NCI-H2196 treated with DMSO at 0.1 percent for 48 hours (cell line): ENCODE results near the gene ZMAT3.

ENCODE experiments used
- DNase-seq: peaks from one replicate; lab custom pipeline; 2025; ENCODE audit not compliant: unreplicated experiment; lab: John Stamatoyannopoulos, UW

The ZMAT3 gene

DNA sequence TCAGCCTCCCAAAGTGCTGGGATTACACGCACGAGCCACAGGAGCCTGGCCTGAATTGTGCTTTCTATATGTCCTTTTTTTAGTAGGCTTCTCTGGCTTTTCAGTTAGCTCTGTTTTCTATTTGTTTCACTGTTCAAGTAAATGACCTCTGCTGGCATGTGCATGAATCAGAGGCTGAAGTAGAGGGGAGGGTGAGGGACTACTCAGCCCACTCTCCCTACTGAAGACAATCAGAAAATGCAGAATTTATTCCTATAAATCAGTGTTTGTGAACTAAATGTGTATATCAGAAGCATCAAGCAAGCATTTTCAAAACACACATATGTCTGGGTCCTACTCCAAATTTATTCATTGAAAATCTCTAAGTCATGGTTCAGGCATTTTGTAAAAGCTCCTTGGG is 45.0 kb downstream of the ZMAT3 start:
- DNase-seq = no peak

DNA sequence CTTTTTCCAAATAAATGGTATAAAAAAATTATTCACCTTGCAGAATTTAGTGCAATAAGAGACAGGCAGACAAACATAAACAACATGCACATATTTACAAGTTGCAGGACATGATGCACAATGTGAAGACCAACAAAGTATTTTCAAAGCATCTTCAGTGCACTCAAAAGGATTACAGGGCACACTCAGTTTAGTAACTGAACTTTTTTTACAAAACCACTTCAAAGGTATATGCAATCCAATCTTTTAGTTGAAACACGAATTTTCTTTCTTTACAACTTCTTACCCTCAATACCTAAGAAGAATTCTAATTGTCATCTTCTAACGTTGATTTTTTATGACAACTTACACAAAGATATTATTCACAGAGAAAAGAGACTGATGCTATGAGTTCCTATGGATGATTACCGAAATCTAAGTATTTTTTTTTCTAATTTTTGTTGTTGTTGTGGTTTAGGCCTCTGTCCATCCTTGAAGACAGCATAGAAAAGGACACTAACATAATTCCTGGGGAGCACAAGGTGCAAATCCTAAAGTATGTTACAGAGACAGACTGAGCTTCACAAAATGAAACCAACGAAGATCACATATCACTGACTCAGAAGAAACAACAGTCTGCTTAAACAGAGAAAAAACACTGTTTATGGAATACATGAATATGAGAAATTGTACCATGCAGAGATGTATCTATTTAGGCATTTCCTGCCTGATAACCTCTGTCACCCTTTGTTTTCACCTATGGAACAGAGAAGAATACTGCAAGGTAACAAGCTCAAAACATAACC is 50.3 kb downstream of the ZMAT3 start:
- no peak for DNase-seq

- DNase-seq = no peak
Measured at GRCh38 chr3:179020112-179020511, 51.5 kb downstream of the ZMAT3 start.

DNA sequence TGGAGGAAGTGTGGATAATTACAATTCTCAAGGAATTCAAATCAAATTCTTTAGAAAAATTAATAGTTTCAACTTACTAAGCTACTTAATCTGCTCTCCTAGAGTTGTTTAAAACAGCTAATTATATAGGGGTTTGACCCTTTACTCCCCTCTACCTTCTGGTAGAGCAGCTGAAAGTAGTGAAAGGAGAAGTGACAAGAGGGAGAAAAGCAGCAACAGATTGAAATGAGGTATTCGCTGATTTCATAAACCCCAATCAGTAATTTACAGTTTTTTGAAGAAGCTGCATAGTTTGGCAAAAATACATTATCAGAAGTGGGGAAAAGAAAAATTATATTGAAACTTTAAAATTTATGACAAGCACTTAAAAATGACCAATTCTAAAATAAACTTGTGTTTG is 52.8 kb downstream of the ZMAT3 start:
- DNase-seq = no peak

GRCh38 chr3:179016979-179017670 is 54.5 kb downstream of the ZMAT3 start:
- no peak for DNase-seq

GRCh38 chr3:179015551-179016020 is 56.0 kb downstream of the ZMAT3 start:
- peak; percentile 72 for DNase-seq

GRCh38 chr3:179005706-179006105 is 65.9 kb downstream of the ZMAT3 start:
- no peak for DNase-seq

- DNase-seq = no peak
Measured at GRCh38 chr3:179005213-179005612, 66.4 kb downstream of the ZMAT3 start.

- no peak for DNase-seq
Measured at GRCh38 chr3:179000659-179001058, 71.0 kb downstream of the ZMAT3 start.

- no peak for DNase-seq
Measured at GRCh38 chr3:179000144-179000543, 71.5 kb downstream of the ZMAT3 start.

GRCh38 chr3:178996399-178996798 is 75.2 kb downstream of the ZMAT3 start:
- no peak for DNase-seq

GRCh38 chr3:178990293-178990692 is 81.3 kb downstream of the ZMAT3 start:
- DNase-seq = no peak

- no peak for DNase-seq
Measured at GRCh38 chr3:178989821-178990220, 81.8 kb downstream of the ZMAT3 start.

GRCh38 chr3:178987745-178988144 is 83.9 kb downstream of the ZMAT3 start:
- no peak for DNase-seq

GRCh38 chr3:178986456-178986855 is 85.2 kb downstream of the ZMAT3 start:
- DNase-seq = no peak

GRCh38 chr3:178982137-178982536 is 89.5 kb downstream of the ZMAT3 start:
- no peak for DNase-seq

DNA sequence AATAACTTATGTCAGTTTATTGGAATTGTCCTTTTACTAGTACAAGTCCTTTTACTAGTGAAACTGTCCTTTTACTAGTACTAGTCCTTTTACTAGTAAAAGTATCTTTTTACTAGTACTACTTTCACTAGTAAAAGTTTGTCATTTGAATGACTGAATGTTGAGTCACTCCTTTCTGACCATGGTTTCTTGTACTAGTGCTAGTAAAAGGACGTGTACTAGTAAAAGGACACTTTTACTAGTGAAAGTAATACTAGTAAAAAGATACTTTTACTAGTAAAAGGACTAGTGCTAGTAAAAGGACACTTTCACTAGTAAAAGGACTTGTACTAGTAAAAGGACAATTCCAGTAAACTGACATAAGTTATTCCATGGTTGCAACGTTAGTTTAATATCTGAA is 96.3 kb downstream of the ZMAT3 start:
- no peak for DNase-seq

DNA sequence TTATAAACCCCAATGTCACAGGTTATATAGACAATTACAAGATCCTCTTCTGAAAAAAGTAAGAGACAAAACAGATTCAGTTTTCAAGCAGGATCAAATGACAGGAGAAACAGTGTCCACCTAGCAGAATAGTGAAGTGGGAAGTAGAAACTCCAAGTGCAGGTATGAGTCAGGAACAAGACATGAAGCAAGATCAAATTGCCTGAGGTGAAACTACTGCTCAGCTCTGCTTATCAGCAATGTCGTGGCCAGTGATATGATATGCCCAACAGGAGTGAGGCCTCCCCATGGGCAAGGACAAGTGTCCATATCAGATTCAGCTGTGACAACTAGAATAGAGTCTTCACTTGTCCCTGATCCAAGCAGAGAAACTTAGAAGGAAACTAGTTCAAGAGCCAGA is 100.0 kb downstream of the ZMAT3 start:
- peak; percentile 32 for DNase-seq

DNA sequence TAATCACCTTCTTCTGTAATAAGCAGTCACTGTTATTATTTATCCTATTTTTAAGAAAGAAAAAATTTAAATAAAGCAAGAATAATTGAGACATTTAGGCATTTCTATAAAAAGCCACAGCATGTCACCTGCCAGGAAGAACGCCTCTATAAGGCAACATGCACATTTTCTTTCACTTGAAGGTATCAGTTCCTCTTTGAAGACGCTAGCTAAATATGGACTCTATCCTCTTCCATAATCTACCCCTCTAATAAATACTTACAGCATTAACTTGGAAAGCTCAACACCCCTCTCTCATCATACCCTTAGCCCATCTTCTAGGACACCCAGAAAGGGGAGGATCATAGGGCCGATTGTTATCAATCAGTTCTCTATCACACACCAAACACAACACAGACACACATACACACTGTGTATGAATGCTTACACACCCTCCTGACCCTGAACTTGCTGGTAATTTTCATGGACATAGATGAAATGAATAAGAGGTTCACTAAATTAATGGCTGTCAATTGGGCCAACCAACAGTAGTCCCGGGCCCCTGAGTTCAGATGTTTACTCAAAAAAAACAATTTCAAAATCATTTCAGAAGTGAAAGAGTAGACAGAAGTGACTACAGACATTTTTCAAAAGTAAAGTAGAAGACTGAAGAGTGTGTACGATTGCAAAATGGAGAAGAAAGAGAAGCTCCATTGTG is 102.5 kb downstream of the ZMAT3 start:
- DNase-seq = no peak
